DLD1 (cell line): ENCODE results near the gene KIF26A.

ENCODE experiments used
- in situ Hi-C: cut with HindIII; loops from 2 replicates; pipeline ENCODE4 v1.10.0; 2017; ENCODE audit warnings: low sequenced_read_pairs

Gene KIF26A

DNA sequence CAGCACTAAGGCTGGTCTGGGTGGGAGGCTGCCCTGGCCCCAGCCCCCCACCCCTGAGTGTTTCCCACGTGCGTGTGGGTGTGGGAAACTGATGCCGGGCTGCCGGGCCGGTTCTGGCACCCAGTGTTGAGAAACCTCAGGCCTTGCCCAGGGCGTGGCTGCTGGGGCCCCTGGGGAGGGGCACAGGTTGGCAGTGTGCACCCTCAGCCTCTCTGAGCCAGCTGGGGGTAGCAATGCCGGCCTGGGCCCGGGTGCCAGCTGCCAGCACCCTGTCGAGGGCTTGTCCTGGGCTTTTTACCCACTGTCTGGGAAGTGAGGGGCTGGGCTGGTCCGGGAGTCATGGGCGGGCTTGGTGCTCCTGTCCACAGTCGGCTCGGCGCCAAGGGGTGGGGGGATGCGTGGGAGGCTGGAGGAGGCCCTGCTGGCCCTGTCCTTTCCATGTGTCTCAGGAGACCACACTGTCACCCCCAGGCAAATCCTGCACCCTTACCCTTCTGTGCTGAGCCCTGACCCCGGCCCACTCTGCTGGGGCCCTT lies 37.2 kb upstream of the KIF26A start:
- in situ Hi-C loops, result no loop called here

DNA sequence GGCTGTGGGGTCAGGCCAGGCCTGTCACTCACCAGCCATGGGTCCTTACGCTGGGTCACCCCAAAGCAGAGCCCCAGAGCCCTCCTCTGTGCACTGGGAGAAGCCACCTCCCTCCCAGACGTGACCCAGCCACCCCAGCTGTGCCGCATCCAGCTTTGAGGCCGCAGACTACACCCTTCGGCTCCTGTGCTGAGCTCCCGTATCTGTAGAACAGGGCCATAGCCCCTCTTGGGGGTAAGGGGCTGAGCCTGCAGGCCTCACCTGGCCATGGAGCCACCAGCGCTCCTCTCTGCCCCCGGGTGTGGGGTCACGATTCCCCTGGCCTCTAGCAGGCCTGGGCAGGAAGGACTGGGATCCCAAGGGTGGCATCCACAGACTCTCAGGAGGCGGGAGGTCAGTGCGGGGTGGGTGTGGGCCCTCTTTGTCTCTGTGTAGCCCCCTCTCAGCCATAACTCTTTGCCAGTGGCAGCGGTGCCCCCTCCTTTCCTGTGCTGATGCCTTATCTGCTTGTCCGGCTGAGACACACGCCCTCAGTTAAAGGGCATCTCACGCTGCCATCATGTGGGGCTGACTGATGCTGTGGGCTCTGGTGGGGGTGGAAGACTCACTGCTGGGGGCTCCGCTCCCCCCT lies 36.6 kb upstream of the KIF26A start:
- in situ Hi-C loops, result no loop called here

DNA sequence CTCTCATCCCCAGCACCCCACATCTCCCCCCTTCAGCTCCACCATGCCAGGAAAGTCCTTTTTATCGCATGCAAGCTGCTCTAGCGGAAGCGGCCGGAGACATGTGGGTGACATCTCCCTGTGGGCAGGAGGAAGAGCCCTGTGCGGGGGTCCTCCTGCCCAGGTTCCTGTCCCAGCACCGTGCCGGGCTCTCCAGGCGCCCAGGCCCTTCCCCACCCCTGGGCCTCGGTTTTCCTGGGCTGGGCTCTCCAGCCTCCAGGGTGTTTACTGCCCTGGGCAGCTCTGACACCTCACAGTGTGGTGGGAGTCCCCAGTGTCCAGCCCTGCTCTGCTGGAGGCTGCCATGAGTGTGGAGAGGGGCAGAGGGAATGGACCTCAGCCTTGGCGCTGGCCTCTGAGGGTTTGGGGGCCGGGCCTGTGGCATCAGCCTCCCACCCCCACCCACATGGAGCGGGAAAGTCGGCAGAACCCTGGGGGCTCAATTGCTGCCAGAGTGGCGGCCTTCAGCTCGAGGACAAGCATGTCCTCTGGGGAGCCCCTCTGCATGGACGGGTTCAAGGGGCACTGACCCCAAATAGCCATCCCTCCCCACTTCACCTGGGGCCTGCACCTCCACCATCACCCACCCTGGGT lies 36.0 kb upstream of the KIF26A start:
- in situ Hi-C loops, result no loop called here

DNA sequence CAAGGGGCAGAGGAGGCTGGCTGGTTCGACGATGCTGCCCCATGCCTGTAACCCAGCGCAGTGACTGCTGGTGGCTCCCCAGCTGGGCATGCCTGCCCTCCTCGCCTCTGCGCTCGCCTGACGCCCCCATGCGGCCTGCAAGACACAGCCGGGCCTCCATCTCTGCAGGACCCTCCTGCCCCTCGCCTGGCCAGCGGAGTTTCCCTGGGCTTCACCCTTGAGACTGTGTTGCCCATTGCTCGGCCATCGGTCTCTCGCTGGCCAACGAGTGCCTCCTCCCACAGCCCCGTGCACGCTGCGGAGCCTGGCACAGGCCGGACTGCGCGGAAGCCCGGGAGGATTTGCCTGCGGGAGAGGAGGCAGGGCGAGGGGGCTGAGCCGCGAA lies 35.3 kb upstream of the KIF26A start:
- in situ Hi-C loops, result no loop called here

DNA sequence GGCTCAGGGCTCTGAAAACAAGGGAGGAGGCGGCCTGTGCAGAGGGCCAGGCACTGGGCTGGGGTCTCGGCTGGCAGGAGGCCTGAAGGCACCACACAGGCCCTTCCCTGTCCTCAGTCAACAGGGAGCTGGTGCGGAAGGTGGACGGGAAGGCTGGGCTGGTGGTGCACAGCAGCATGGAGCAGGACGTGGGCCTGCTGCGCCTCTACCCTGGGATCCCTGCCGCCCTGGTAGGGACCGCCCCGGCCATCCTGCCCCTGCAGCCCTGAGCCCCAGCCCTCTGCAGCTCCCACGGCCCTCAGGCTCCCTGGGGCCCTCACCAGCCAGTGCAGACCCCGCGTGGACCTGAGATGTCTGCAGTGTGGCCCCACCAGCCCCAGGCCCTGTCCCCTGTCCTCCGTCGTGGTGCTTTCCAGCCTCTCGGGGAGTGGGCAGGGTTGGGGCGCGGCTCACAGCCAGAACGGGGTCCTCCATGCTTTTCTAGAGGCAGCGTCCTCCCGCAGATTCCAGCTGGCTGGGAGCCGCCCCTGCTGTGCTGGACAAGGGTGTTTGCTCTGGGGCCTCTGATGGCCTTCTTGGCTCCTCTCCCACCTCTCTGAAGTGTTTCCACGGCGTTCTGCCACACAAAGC lies 34.8 kb upstream of the KIF26A start:
- in situ Hi-C loops, result no loop called here

DNA sequence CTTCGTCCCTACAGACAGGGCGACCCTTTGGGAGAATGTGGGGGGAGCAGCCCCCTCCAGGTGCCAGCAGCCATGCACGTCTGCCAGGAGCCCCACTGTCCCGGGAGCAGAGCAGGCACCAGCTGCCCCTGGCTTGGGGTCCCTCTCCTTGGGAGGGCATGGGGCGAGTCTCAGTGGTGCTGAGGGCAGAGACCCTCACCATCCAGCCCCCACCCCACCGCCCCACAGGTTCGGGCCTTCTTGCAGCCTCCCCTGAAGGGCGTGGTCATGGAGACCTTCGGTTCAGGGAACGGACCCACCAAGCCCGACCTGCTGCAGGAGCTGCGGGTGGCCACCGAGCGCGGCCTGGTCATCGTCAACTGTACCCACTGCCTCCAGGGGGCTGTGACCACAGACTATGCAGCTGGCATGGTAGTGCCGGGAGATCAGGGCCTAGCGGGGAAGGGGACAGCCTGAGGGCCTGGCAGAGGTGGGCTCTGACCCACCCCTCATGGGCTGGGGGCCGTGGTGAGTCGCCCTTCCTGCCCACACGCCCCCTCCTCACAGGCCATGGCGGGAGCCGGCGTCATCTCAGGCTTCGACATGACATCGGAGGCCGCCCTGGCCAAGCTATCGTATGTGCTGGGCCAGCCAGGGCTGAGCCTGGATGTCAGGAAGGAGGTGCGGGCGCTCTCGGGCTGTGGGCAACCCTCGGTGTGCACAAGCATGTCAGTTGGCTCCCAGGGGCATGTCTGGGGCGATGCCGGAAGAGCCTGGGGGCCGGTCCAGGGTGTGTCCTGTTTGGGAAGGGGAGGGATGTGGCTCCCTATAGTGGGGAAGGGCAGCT lies 34.1 kb upstream of the KIF26A start:
- in situ Hi-C loops, result no loop called here

DNA sequence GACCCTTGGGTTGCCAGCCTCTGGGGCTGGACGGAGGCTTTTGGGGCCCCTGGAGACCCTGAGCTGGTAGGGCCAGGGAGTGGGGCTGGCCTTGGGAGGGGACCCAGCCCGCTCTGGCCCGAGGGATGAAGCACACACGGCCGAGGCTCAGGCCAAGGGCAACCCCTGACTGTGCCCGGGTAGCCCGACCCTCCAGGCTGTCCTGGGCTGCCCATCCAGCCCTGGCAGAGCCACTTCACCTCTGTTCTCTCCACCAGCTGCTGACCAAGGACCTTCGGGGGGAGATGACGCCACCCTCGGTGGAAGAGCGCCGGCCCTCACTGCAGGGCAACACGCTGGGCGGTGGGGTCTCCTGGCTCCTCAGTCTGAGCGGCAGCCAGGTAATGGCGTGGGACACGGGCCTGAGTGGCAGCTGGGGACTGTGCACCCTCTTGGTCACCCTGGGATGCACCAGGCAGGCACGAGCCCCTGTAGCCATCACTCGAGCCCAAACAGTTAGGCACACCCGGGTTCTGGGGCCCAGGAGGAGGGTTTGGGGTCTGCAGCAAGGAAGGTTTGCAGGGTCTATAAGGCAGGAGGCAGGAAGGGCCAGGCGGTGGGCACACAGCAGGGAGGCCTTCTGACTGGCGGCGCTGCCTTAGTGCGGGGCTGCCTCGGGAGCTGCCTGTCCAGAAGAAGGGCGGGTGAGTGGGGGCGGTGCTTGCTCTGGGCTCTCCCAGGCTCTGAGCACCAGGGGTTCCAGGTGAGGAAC lies 33.1 kb upstream of the KIF26A start:
- in situ Hi-C loops, result no loop called here

DNA sequence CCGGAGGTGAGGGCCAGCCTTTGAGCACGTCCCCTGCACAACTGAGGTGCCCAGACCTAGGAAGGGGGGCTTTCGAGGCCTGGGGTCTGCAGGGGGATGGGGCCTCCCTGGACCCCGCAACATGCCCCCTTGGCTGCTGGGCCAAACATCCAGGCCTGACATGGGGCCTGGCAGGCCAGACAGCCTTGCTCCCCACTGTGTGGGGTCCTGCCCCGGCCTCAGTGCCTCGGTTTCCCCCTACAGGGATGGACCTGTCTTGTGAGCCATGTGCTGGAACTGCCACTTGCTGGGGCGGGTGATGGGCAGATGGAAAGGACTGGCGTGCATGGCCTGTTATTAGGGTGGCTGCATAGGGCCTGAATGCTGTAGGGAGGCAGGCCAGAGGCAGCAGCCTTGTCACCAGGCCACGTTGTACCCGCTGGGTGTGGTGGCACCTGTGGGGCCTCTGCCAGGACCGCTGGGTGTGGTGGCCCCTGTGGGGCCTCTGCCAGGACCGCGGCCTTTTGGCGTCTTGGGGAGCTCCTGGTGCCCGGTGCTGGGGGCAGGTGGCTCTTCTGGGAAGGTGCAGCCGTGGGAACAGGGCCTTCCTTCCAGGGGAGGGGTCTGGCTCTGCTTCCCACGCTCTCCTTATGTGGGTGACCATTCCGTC lies 32.4 kb upstream of the KIF26A start:
- in situ Hi-C loops, result no loop called here

DNA sequence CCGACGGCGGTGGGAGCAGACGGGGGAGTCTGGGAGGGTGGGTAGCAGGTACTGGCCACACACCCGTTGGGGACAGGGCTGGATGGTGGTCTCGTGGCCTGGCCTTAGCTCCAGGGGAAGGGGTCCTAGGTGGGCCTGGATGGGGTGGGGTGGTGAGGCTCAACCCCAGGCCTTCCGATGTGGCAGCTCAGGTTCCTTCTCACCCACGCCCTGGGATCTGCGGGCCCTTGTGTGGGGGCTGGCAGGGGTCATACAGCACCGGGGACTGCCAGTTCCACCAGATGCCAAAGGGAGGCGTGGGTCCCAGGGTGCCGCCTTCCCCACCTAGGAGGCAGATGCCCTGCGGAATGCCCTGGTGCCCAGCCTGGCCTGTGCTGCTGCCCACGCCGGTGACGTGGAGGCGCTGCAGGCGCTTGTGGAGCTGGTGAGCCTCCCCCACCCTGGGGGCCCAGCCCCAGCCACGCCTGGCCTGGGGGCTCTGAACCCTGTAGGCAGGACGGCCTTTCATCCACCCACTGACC lies 31.9 kb upstream of the KIF26A start:
- in situ Hi-C loops, result no loop called here

DNA sequence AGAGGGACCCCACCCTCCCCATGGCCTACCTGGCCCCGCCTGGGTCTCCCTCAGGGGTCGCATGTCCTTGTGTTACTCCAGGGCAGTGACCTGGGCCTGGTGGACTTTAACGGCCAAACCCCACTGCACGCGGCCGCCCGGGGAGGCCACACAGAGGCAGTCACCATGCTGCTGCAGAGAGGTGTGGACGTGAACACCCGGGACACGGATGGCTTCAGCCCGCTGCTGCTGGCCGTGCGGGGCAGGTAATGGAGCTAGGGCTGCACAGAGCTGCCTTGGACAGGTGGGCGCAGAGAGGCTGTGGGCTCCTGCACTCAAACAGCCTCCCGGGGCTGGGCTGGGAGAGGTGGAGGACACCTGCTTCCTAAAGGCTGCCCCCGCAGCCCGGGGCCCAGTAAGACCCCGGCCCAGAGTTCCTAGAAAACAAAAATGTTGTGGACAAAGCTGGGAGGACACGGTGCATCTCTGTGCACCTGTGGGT lies 31.2 kb upstream of the KIF26A start:
- in situ Hi-C loops, result no loop called here

DNA sequence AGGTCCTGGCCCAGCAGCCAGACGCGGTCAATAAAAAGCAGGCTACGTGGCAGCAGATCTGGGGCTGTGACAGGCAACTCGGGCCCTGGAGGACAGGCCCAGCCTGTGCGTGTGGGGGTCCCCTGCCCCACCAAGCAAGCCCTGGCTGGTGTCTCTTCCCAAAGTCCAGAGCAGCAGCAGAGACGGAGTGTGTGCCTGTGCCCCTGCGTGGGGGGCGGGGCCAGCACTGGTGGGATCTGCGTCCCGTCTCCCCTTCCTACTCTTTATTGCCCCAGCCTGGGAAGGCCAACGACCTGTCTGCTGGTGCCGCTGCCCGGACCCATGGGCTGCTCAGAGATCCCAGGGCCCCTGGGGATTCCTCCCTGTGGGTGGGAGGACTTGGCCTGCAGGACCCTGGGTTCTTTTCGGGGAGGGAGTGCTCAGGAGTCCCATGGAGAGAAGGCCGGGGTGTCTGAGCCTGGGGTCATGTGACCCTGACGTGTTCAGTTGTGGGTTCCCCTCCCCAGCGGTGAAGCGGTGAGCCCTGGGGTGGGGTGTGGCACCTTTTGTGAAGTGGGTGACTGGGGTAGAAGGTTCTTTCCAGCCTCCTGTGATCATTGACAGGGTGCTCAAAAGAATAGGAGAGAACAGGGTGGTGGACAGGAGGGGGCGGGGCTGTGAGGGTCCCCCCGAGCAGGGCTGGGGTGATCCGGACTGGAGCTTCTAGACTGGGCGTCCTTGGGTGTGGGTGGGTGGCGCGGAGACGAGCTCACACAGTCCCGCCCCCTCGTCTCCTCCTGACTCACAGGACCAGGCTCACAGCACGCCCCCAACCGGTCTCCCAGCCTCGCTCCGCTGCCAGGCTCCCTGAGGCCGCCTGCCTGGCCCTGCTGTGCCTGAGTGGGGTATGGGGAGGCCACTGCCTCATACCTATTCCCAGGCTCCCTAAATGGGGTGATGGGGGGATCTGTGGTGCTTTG lies 30.5 kb upstream of the KIF26A start:
- in situ Hi-C loops, result no loop called here

DNA sequence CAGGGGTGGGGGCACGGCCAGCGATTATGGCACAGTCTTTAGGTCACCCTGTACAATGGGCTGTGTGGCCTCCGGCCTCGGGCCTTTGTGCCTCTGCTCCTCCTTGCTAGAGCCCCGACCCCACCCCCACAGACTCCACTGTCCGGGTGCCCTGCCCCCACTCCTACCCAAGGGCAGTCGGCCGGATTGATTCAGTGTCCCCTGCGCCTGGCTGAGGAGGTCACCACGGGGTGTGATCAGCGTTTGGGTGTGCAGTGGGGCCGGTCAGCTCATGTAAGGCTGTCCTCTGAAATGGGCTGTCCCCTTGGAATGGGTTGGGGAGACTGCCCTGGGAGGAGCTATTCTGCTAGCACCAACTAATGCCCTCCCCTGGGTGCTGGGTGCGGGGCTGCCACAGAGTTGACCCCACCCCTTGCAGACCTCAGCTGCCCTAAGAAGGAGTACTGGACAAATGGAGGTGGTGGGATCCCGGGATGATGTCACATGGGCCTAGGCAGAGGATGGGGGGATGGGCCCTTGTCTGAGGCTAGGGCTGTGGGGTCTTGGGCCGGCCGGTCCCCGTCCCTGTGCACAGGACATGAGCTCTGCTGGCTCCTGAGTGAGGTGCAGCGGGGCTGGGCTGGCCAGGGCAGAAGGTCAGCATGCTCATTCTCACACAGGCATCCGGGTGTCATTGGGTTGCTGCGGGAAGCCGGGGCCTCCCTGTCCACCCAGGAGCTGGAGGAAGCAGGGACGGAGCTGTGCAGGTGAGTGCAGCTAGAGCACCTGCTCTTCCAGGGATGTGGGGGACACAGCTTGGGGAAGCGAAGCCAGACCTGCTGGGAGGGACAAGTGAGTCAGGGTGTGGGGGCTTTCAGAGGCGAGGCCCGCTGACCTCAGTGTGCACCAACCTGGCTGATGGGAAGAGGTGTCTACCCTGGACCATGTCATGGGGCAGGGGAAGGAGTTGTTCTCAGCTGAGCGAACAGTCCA lies 29.5 kb upstream of the KIF26A start:
- in situ Hi-C loops, result no loop called here

DNA sequence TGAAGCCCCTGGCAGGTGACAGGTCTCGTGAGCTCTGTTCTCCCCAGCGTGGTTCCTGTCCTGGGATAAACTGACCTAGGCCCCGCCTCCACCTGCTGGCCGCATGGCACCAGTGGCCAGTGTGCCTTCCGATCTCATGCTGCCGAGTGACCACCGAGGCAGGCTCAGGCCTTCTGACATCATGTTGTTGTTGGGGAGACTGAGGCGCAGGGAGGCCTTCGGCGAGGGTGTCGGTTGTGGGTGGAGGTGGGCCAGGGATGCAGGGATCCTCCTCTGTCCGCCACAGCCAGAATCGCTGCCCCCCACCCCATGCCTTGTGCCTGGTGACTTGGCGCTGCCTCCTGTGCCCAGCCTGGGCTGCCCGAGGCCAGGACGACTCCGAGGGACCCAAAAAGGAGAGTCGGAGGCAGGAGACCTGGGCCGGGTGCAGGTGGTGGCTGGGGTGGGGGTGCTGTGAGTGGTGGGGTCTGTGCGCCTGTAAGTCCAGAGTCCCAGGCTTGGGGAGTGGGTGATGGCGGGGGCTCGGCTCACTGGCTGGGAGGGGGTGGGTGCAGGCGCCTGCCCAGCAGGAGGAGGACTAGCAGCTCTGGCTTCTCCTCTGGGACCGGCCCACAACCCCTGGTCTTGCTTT lies 28.5 kb upstream of the KIF26A start:
- in situ Hi-C loops, result no loop called here

DNA sequence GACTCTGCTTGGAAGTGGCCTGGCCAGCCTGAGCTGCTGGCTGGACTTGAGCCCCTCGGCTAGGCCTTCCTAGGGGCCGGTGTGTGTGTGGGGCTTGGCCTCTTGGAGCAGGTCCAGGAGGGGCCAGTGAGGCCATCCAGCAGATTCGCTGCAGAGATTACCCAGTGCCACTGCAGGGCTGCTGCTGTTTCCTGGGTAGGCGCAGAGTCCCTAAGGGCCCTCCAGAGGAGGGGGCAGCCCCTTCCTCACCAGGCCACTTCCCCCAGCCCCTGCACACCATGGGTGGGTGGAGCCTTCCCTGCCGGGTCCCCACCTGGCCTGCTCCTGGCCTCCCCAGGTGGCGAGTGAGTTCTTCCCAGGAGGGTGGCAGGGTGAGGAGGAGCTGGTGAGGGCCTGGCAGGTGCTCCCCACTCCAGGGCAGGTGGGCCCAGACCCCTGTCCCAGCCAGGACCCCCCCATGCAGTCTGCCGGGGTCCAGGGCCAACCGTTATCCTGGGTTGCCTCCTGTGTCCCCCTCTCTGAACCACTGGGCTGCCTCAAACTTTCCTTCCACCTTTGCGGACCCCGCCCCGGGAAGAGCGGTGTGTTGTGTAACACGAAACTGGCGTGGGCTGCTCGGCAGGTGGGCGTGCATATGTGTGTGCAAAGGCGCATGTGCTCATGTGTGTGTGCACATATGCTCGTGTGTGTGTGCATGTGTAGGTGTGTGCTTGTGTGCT lies 27.7 kb upstream of the KIF26A start:
- in situ Hi-C loops, result no loop called here

DNA sequence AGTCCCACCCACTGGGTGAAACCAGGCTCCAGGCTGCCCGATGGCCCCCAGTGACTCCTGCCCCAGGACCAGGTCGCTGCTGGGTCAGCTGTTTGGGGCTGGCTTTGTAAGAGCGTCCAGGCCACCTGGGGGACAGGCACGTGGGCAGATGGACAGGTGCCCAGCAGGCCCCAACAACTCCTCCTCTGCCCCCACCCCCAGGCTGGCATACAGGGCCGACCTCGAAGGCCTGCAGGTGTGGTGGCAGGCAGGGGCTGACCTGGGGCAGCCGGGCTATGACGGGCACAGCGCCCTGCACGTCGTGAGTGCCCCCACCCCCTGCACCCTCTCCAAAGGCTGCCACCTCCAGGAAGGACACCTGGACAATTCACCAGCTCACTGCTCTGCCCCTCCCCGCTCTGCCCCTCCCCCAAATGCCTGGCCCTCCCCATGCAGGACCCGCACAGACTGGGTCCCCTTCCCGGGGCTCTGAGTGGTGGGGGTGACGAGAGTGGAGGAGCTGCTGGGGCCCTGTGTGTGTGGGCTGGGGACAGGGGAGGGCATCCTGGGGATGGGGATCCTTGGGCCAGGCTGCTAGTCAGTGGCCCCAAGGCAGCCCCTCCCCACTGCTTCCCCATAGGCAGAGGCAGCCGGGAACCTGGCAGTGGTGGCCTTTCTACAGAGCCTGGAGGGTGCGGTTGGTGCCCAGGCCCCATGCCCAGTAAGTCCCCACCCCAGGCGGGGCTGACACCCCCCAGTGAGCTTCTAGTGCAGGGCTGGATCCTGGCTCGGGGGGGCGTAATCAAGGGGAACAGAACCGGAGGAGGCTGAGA lies 26.9 kb upstream of the KIF26A start:
- in situ Hi-C loops, result no loop called here

DNA sequence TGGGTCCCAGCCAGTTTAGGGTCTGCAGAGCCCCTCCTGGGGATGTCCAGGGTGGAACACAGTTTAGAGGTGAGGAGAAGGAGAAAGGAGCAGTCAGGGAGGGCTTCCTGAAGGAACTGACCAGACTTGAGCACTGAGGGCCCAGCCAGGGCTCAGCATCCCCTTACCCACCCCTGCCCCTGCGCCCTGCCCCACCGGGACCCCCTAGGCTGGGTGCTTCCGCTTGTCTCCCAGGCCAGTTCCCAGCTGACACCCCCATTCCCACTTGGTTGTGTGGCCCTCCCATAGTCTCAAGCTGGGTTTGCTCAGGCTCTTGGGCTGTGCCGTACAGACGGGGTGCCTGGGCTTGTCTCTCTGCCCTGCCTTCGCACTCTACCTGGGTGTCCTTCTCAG lies 26.3 kb upstream of the KIF26A start:
- in situ Hi-C loops, result no loop called here
